Islet of Langerhans (tissue), 1 donor: ENCODE data around the gene PLCD1.

Source experiments
- FAIRE-seq: peaks from one replicate; lab custom pipeline; 2011; peaks lifted over from hg19 to GRCh38; lab: Jason Lieb, UNC

Gene PLCD1

DNA sequence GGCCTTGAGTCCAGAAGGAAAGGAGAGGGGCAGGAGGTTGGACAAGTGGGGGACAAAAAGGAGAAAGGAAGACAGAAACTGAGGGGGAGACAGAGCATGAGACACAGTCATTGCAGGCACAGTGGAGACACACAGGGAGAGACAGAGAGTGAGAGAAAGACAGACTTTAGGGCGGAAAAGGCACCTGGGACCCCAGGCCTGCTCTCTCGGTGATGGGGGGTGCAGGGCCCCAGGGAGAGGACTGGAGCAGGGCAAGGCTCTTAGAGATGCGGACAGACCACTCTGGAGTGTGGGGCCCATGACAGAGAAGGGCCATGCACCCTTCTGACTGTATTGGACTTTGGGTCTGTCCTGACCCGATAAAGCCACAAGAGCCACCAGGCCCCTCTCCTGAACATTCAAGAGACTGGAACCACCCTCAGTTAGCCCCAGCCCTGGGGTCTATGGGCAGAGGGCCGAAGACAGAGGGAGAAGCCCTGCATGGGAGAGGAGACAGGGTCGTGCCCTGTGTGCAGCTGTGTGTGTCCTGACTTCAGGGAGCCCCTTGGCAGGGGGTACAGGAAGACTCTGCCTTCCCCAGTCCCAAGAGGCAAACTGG is 12.5 kb downstream of the PLCD1 start:
- no peak for FAIRE-seq

GRCh38 chr3:38016410-38016809 is 13.0 kb downstream of the PLCD1 start:
- no peak for FAIRE-seq

- no peak for FAIRE-seq
These were observed 13.5 kb downstream of the PLCD1 start for GRCh38 chr3:38015984-38016383.

DNA sequence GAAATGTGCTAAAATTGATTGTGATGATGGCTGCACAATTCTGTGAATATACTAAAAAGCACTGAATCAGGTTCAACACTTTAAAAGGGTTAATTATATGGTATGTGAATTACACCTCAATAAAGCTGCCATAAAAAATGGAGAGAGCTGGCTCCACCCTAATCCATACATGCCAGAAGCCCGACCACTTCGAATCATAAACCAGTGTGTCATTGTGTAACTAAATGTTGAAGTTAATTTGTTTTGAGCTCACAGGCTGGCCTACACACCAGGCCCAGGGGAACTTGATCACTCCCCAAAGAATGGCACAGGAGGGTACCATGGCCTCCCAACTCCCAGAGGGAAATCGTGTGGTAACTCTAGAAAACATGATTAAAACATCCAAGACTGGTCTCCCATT is 14.0 kb downstream of the PLCD1 start:
- FAIRE-seq = no peak

GRCh38 chr3:38011111-38011510 is 18.3 kb downstream of the PLCD1 start:
- no peak for FAIRE-seq

- no peak for FAIRE-seq
These were observed 19.4 kb downstream of the PLCD1 start for GRCh38 chr3:38009807-38010591.

DNA sequence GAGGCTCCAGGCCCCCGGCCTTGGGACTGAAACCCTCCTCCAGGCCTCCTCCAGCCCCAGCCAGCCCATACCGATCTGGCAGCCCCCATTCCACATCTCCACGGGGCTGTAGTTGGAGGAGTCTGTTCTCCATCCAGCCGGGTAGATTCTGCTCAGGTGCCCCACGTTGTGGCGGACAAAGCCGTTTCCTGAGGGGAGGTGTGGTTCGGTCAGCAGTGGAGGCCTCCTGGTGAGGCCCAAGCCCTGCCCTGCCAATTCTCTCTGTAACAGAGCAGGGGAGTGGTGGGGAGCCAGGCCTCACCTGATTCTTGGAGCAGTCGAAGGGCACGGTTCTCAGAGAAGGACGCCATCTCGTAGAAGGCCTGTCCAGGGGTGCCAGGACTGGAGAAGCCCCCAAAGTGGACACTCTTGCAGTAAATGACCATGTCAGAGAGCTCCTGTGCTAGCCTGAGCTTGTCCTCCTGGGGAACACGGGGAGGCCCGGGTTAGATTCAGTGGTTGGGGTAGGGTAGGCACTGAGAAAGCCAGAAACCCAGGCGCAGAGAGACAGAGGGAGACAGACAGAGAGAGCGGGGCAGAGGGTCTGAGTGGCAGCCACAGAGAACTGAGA is 20.4 kb downstream of the PLCD1 start:
- no peak for FAIRE-seq

DNA sequence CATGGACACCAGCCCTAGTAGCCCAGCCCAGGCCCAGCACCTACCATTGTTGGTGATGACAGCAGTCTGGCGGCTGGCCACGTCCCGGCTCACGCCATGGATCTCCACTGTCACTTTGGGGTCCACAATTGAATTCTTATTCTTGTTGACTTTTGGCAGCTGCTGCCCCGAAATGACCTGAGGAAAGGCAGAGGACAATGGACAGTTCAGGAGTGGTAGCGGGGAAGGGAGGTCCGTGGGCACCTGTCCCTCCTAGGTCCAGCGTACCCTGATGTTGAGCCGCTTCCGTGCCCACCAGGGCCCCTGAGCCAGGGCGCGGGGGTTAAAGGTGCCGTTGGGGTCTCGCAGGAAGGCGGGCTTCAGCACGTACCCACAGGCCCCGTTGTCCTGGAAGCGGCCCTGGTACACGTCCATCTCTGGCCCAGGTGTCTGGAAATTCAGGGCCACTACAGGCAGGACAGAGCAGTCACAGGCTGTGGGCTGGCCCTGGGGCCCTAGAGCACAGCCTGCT is 21.2 kb downstream of the PLCD1 start:
- no peak for FAIRE-seq

DNA sequence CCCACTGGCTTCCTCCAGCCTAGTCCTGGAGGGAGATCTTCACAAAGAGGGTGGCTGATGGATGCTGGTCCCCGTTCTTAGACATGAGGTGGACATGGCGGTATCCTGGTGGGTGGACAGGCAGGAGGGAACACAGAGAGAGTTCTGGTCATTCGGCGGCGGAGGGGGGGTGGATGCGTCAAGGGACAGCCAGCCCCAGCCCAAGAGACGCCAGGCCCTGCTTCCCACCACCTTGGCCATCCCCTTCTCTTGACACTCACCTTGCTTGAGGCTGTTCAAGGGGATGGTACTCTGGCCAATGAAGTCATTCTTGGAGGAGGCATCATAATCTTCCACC is 21.7 kb downstream of the PLCD1 start:
- FAIRE-seq = no peak

DNA sequence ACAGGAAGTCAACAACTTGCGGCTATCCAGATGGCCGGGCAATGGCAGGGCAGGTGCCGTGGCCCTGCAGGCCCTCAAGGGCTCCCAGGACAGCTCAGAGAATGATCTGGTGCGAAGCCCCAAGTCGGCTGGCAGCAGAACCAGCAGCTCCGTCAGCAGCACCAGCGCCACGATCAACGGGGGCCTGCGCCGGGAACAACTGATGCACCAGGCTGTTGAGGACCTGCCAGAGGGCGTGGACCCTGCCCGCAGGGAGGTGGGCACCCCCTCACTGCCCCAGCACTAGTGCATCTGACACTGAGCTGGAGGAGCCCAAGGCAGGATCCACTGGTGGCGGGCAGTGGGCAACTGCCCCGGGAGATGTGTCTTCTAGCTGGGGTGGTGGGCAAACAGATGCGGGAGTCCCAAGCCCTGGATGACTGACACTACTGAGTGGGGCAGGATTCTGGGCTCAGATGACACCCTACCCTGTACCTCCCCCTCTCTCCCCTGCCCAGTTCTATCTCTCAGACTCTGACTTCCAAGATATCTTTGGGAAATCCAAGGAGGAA is 22.9 kb downstream of the PLCD1 start:
- FAIRE-seq = no peak

DNA sequence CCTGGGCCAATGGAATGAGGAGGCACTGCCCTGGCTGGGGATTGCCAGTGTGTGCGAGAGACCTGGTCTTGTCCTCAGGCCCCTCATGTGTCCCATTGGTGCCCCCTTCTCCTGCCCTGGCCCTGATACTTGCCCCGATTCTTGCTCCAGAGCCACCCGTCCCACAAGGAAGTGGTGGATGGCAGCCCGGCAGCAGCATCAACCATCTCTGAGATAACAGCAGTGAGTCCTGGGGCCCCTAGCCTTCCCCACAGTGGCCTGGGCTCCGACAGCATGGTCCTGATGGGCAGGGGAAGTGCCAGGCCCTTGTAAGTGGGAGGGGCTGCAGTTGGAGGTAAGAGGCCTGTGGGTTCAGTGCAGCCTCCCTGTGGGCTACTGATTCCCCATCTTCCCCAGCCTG is 23.4 kb downstream of the PLCD1 start:
- no peak for FAIRE-seq

DNA sequence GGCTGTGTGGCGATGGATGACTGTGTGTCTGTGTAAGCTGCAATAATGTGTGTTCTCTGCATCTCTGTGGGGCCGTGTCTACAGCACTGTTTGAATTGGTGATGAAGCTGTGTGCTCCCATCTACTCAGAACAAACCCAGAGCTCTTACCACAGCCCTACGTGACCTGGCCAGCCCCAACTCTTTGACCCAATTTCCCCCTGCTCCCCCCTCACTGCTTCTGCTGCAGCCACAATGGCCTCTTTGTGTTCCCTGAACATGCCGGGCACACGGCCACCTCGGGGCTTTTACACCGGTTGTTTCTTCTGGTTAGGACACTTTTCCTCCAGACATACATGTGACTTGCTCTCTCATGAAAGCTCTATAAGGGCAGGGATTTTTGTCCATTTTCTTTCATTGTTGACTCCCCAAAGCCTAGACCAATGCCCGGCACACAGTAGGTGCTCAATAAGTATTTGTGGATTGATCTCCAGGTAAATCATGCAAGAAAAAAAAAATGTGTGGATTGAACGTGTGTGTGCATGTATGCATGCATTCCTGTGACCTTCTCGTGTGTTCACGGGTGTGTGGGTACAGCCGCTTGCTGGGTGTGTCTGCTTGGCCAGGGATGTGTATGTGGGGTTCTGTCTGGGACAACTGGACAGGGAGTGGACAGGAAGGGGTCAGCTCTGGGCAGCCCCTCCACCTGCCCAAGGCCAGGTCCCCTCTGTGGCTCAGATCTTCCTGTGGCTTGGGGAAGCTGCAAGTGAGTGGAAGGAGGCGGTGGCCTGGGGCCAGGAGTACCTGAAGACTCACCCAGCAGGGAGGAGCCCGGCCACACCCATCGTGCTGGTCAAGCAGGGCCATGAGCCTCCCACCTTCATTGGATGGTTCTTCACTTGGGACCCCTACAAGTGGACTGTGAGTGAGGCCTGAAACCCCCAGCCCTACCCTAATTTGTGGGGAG is 24.1 kb downstream of the PLCD1 start:
- no peak for FAIRE-seq

DNA sequence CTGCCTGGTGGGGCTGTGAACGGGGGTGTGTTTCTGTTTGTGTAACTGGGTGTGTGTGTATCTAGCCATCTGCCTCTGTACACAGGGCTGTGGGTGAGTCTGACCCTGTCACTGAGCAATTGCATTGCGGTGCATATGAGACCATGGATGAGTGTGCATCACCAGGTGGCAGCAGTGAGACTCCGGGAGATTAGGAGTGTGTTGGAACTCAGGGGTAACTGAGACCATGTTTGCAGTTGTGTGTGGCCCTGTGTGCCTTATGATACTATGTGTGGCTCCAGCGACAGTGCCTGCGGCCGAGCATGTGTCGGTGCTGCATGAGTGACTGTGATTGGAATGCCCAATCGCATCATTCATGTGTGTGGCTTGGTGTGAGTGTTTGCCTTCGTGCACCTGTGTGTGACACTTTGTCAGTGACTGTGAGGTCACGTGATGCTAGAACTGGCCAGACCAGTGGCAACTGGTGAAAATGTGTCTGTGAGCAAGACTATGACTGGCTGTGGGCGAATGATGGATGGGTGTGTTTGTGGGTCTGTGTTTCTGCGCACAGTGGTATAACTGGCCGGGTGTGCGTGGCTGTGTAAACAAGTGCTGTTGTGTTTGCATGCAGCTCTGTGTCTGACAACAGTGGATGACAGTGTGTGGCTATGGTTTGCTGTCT is 24.9 kb downstream of the PLCD1 start:
- no peak for FAIRE-seq

DNA sequence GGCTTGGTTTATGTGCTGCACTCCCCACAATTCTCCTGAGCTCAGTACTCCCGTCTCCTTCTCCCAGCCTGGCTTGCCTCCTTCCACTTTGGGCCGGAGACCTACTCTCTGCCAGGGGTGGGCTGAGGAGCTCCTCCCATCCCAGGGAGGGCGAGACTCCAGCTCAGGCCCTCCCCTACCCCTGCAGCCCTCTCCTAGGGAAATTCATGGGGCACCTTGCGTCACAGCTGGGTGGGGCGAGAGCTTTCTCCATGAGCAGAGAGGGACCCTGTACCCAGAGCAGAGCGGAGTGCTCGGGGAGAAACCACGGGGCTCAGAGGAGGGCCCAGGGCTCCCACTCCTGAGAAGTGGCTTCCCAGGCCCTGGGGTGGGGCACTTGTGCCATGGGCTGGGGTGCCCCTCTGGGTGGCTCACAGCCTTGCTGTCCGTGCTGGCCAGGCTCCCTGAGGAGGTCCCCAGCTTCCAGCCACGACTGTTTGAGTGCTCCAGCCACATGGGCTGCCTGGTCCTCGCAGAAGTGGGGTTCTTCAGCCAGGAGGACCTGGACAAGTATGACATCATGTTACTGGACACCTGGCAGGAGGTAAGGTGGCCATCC is 25.5 kb downstream of the PLCD1 start:
- FAIRE-seq = no peak

GRCh38 chr3:38003371-38003816 is 26.0 kb downstream of the PLCD1 start:
- no peak for FAIRE-seq

DNA sequence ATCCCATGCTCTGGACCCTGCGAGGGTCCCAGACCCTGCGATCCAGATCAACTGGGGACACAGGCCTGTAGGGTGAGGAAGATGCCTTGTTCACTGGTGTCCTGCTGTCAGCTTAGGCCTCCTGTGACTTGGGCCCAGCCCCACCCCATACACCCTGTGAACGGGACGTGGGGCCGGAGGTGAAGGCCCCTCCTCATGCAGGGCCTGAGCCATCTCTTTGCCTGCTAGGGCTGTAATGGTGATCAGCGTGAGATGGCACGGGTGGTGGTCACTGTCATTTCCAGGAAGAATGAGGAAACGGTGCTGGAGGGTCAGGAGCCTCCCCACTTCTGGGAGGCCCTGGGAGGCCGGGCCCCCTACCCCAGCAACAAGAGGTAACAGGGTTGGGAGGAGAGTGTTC is 26.5 kb downstream of the PLCD1 start:
- FAIRE-seq = no peak

- no peak for FAIRE-seq
These were observed 27.1 kb downstream of the PLCD1 start for GRCh38 chr3:38002291-38002876.

- FAIRE-seq = no peak
These were observed 27.9 kb downstream of the PLCD1 start for GRCh38 chr3:38001456-38002081.

DNA sequence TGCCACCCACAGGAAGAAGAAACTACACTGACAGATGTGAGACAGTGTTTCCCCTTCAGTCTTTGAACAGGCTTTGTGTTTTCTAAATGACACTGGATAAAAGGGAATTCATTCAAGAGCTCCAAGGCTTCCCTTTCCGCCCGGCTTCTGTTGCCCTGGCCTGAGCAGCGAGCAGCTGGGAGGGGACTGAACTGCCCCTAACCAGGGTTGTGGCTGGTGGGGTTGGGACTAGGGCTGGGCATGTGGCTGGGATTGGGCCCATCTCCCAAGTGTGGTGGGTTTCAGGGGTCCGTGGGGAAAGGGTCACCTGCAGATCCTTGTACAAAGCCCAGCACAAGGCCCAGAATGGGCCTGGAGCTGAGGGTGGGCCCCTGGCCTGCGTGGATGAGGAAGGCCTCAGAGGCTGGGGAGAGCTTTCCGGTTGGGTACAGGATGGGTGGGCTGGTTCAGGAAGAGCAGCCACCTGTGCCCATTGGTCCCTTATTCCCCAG is 28.4 kb downstream of the PLCD1 start:
- no peak for FAIRE-seq
